H1 (cell line): ENCODE results near the gene PRDX2. TPM values are rescaled to one million over a fixed set of nuclear protein-coding genes. Genes with fewer than 3 reads are reported as not detected.

Experiments used
- BRCA1 ChIP-seq: IDR thresholded peaks from 2 replicates; pipeline ENCODE4 v1.6.1; 2012; ENCODE audit warnings: low read depth, low read length, improper control_type of control experiment
- CHD1 ChIP-seq: IDR thresholded peaks from 2 replicates; pipeline ENCODE4 v1.6.1; 2012; ENCODE audit warnings: low read depth, low read length, improper control_type of control experiment
- KDM1A ChIP-seq: fragments of 200-600, 300-600 bp; sonication (generic); IDR thresholded peaks from 2 replicates; pipeline ENCODE4 v1.7.1; 2016; ENCODE audit warnings: mild to moderate bottlenecking, low read length, borderline replicate concordance
- POLR2AphosphoS5 ChIP-seq: IDR thresholded peaks from 2 replicates; pipeline ENCODE4 v1.6.1; 2011; ENCODE audit warnings: low read depth, low read length
- RAD21 ChIP-seq, 2 experiments: IDR thresholded peaks in 1 of 2; conservative IDR thresholded peaks in 1 of 2; 2 replicates each; pipeline ENCODE4 v1.6.1; 2011; ENCODE audit warnings: low read depth in 2 of 2, low read length in 2 of 2, improper control_type of control experiment in 1 of 2, inconsistent platforms in 1 of 2, mild to moderate bottlenecking in 1 of 2, moderate library complexity in 1 of 2
- RBBP5 ChIP-seq: IDR thresholded peaks from 2 replicates; pipeline ENCODE4 v1.7.1; 2012; ENCODE audit warnings: low read depth, mild to moderate bottlenecking, inconsistent platforms, low read length, moderate library complexity, borderline replicate concordance
- RNF2 ChIP-seq: fragments of 200-900, 300-1000 bp; sonication (generic); IDR thresholded peaks from 2 replicates; pipeline ENCODE4 v1.7.1; 2016; ENCODE audit warnings: borderline replicate concordance, low read depth, mild to moderate bottlenecking, antibody characterized with exemption, low read length; ENCODE audit not compliant: poor library complexity, severe bottlenecking; ENCODE audit errors: missing control alignments
- SP2 ChIP-seq: IDR thresholded peaks from 2 replicates; pipeline ENCODE4 v1.6.1; 2012; ENCODE audit warnings: mild to moderate bottlenecking, low read length, inconsistent platforms
- SRF ChIP-seq: IDR thresholded peaks from 2 replicates; pipeline ENCODE4 v1.6.1; 2011; ENCODE audit warnings: mild to moderate bottlenecking, low read depth, low read length, moderate library complexity
- SUZ12 ChIP-seq: fragments of 200-600 bp; sonication (generic); IDR thresholded peaks from 2 replicates; pipeline ENCODE4 v1.6.1; 2012; ENCODE audit warnings: mild to moderate bottlenecking, inconsistent platforms, low read length, moderate library complexity, mixed read lengths
- ZNF274 ChIP-seq: IDR thresholded peaks from 2 replicates; pipeline ENCODE4 v1.7.0; 2012; ENCODE audit warnings: low read length, borderline replicate concordance; ENCODE audit errors: extremely low read depth
- polyA plus RNA-seq, 7 experiments: library from polyadenylated mRNA; depleted of rRNA in 3 of 7; stranded (reverse) in 5 of 7; unstranded in 2 of 7; fragments of >200 nt in 5 of 7; fragments of 200-250 nt in 2 of 7; gene quantifications; 1 replicate in 5 of 7; 2 replicates in 1 of 7; 4 replicates in 1 of 7; pipeline versions ENCODE4 v1.2.1 to v1.2.3, GENCODE V29; 2011 to 2013; ENCODE audit warnings: missing spikeins in 2 of 7, mixed read lengths in 2 of 7
- total RNA-seq: library from RNA; stranded (reverse); fragmentation: NEBNext Ultra II Directional; extraction: Animal tissue kit (Norgen Biotek cat#: 25700); gene quantifications from 2 replicates; pipeline ENCODE4 v1.2.1, GENCODE V29; 2021
- TF ChIP-seq, protein P1 (sequence below): IDR thresholded peaks from 2 replicates; pipeline ENCODE4 v1.6.1; 2011; ENCODE audit warnings: low read depth, mild to moderate bottlenecking, low read length; ENCODE audit not compliant: insufficient read depth

Gene PRDX2
- total and polyA plus RNA-seq, 2 of the 8 experiments (the other 6 are each of a cell fraction or from before 2014, with no cell fraction given): 380 to 748 TPM

DNA sequence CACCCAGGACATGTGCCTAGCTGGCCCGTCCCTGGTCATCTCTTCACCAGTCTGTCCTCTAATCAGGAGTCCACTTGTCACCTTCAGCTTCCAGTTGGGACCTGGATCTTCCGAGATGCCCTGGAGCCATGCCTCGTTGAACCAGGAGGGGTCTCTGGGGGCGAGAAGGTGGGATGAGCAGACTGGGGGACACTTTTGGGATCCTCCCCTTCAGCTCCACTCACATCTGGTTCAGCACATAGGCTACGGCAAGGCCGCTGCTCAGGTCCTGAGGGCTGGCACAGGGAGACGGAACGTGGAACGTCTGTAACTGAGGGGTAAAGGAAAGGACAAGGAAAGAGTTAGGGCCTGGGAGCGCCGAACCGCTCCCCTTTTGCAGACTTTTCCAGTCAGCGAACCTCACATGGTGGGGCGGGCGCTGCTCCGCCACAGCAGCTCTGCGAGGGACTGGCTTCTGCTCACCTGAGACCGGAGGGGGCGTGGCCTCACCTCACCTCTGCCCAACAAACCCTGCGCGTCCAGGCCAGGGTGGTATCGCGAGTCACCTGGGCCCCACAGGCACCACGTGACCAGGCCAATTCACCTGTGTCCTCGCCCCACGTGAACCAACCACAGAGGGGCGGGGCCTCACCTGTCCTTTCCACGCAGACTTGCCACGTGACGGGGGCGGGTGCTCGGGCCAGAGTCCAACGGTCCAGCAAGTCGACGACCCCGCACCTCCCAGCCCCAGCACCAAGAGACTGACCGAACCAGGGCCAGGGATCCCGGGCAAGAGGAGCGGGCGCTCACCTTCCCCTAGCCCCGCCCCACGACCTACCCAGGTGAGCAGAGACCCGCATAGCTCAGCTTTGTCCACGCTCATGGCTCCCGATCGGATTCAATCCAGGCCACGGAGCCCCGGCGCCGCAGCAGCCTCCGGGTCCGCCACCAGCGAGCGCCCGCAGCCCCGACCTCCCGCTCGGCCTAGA is 26.7 kb downstream of the PRDX2 start, which contains the start of gene HOOK2 (continued):
- no peak for TF ChIP-seq SUZ12
- no peak for TF ChIP-seq KDM1A
- TF ChIP-seq RAD21 (IDR thresholded peaks at IDR 0.05 in 1 of 2, conservative IDR thresholded peaks at IDR 0.05 in 1 of 2; ENCODE audit: low read depth in 2 of 2, low read length in 2 of 2): no peak
- TF ChIP-seq BRCA1: peak; percentile 39; the same call in 1 of the 2 replicates
- no peak for TF ChIP-seq CHD1
- no peak for TF ChIP-seq SP2
- TF ChIP-seq RBBP5: no peak
- no peak for TF ChIP-seq ZNF274
- TF ChIP-seq, protein P1, sequence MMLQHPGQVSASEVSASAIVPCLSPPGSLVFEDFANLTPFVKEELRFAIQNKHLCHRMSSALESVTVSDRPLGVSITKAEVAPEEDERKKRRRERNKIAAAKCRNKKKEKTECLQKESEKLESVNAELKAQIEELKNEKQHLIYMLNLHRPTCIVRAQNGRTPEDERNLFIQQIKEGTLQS: peak; percentile 87
- TF ChIP-seq POLR2AphosphoS5: no peak; the same call in 1 of the 2 replicates
- no peak for TF ChIP-seq RNF2
- TF ChIP-seq SRF: no peak
